Cortex of kidney (tissue), 1 donor: ENCODE measurements around the gene RBM19.

Experiments
- DNase-seq: peaks from one replicate; lab custom pipeline; 2025; lab: John Stamatoyannopoulos, UW

RBM19 gene

GRCh38 chr12:113777751-113778150 is 188.4 kb downstream of the RBM19 start:
- no peak for DNase-seq

DNA sequence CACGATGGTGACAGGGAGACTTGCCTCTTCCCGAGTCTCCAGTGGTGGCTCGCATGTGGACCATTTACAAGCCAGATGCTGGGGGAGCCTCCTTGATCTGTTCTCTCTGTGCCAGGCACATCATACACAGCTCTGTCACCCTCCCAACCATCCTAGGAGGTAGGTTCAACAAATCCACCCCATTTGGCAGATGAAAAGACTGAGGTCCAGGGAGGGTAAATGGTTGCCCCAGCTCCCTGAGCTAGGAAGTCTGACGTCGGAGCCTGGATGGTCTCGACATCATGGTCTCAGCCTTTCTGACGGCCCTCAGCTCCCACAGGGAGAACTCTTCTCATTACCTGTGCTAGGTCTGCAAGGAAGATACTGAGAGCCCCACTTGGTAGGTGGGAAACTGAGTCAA is 189.6 kb downstream of the RBM19 start:
- no peak for DNase-seq

DNA sequence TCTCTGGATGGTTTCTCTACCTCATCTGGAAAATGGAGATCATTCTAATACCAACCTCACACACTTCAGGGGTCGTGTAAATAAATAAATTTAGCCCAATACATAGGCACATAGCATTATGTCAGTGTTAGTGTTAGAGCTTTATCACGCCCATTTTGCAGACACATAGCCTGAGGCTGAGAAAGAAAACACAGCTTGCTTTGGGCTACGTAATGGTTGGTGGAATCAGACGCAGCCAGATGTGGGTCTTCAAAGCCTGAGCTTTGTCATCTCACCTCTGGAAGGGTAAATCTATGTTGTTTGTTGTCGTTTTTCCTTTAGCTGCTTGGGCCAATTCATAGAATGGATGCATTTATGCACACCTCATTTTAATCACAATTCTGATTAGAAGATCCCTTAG is 191.6 kb downstream of the RBM19 start:
- DNase-seq: no peak

- no peak for DNase-seq
These were observed 193.6 kb downstream of the RBM19 start for GRCh38 chr12:113772505-113773030.

DNA sequence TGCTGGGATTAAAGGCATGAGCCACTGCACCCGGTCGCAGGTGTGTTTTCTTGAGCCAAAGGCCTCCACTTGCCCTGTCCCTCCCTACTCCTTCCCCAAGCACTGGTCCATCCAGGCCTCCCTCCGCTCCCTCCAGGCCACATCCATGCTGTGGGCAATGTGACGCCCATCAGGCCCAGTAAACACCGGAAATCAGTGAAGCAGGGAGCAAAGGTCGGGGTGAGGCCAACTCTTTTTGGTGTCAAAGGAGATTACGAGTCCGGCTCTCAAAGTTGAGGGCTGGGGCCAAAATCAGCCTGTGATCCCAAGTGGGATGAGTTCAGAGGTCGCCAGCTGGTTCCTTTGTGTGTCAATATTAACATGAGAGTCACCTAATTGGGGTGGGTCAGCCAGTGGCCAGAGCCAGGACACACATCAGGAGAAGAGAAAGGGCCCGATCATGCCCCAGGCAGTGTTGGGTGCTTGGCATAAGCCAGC is 195.7 kb downstream of the RBM19 start:
- DNase-seq: no peak

DNA sequence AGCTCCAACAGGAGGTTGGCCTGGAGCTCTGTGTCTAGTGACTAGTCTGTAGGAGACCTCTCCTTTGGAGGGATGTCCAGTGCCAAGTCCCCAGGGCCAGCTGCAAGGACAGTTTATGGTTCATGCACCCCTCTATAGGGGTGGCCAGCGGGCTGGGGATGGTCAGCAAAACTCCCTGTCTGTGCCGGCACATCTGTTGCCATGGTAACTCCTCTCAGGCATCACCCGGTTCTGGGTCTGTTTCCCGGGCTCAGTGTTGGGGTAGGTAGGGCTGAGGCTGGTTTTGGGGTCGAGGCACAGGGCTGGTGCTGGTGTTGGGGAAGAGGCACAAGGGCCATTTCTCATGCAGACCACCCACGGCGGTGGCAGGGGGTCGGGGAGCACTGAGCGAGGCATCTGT is 196.8 kb downstream of the RBM19 start:
- DNase-seq: no peak

- DNase-seq: no peak
These were observed 197.3 kb downstream of the RBM19 start for GRCh38 chr12:113768850-113769249.

DNA sequence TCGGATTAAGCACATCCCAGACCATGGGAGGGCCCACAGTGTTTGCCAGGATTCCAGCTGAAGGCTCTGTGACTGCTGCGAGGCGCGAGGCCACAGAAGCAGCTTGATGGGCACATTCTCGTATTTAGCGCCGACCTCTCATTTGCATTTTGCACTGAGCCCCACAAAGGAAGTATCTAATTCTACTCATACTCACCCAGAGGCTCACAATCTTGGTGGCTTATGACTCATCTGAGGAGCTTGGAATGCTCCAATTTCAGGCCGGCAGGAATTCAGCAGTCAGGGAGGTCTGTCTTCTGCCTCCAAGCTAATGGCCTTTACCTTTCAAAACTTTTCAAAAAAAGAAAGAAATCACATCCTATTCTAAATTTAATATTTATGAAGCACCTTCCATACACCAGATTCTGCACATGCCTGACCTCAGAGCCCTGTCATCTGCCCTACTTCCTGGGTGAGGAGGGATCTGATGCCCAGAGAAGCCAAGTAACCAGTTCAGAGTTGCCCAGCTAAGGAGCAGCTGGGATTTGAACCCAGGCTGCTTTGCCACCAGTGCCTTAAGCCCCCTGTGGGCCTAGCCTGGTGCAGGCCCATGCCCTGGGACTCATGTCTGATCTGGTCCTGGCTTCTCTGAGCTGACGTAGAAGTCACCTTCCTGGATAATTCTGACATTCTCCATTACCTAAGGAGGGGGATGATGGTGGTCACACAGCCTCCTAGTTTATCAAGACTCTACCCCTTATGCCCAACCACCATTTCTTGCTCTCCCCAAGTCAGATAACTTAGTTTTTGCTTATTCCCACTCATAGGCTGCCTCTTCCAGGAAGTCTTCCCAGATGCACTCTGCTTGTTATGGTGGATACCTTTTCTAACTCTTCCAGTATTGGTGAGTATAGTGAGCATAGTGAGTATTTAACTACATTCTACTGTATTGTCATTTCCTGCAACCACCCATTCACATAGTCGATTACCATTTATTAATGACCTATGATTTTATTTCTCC is 198.9 kb downstream of the RBM19 start:
- no peak for DNase-seq
